Mammary epithelial cell (primary cell): ENCODE measurements around the gene SERPINF2.

Experiments used
- EZH2 ChIP-seq: IDR thresholded peaks from 2 replicates; pipeline ENCODE4 v1.6.1; 2012; ENCODE audit warnings: low read length, inconsistent platforms, borderline replicate concordance
- TF ChIP-seq, protein P1 (sequence below), 2 donors: IDR thresholded peaks in 1 of 2; conservative IDR thresholded peaks in 1 of 2; 2 replicates each; pipeline ENCODE4 v1.5.1; 2011 to 2012; ENCODE audit warnings: inconsistent platforms in 2 of 2, low read length in 2 of 2, mild to moderate bottlenecking in 2 of 2, control low read depth in 1 of 2, low read depth in 1 of 2; ENCODE audit not compliant: insufficient read depth in 1 of 2; ENCODE audit errors: extremely low read depth in 1 of 2

DNA sequence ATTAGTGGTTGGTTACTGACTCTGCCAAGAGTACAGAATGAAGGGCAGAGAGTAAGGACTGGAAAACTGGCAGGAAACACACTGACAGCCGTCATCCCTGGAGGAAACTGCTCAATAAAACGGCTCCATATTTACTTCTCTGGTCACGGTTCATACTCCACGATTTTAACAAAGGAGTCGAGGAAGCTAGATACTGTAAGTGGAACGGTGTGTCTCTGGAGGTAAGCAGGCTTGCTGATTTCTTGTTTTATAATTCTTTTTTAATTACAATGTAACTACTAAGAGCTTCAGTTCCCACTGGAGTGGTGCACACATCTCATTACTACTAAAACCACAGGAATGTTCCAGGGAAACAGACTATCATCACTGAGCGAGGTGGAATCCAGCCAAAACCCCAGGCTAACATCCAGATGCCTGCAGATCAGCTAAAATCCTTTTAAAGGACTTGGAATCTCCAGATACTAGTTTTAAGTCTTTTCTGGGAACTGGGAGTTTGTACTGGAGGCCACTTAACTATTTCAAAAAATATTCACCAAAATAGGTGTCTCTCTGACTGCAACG, 37.0 kb downstream of the SERPINF2 start:
- TF ChIP-seq, protein P1, sequence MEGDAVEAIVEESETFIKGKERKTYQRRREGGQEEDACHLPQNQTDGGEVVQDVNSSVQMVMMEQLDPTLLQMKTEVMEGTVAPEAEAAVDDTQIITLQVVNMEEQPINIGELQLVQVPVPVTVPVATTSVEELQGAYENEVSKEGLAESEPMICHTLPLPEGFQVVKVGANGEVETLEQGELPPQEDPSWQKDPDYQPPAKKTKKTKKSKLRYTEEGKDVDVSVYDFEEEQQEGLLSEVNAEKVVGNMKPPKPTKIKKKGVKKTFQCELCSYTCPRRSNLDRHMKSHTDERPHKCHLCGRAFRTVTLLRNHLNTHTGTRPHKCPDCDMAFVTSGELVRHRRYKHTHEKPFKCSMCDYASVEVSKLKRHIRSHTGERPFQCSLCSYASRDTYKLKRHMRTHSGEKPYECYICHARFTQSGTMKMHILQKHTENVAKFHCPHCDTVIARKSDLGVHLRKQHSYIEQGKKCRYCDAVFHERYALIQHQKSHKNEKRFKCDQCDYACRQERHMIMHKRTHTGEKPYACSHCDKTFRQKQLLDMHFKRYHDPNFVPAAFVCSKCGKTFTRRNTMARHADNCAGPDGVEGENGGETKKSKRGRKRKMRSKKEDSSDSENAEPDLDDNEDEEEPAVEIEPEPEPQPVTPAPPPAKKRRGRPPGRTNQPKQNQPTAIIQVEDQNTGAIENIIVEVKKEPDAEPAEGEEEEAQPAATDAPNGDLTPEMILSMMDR (conservative IDR thresholded peaks at IDR 0.05 in 1 of 2, IDR thresholded peaks at IDR 0.05 in 1 of 2; ENCODE audit: extremely low read depth in 1 of 2, insufficient read depth in 1 of 2, low read depth in 1 of 2, low read length in 2 of 2) = no peak
- TF ChIP-seq EZH2 = no peak
